Measurements from ENCODE around the gene MMD2.
"Not testable (repeated sequence)": the region's sequence is repeated elsewhere in the genome, so short reads cannot be mapped to it uniquely, and the experiment has no call there.

The MMD2 gene

DNA sequence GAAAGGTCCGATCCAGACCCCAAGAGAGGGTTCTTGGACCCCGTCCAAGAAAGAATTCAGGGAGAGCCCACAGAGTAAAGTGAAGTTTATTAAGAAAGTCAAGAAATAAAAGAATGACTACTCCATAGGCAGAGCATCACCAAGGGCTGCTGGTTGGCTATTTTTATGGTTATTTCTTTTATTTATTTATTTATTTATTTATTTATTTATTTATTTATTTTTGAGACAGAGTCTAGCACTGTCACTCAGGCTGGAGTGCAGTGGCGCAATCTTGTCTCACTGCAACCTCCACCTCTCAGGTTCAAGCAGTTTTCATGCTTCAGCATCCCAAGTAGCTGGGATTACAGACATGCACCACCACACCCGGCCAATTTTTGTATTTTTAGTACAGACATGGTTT, 65.8 kb downstream of the MMD2 start:
- not testable (repeated sequence) for DNase-seq

- DNase-seq, result not testable (repeated sequence)
These were observed 67.5 kb downstream of the MMD2 start for GRCh38 chr7:4891522-4891921.

DNA sequence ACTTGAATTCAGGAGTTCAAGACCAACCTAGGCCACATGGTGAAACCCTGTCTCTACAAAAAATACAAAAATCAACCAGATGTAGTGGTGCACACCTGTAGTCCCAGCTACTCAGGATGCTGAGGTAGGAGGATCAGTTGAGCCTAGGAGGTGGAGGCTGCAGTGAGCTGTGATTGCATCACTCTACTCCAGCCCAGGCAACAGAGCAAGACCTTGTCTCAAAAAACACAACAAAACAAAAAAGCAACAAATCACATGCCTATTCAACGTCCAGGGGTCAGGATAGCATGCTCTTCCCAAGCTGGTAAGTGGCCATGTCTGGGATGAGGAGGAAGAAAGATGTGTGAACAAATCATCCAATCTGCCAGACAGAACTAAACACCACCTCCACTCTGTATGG, 69.3 kb downstream of the MMD2 start:
- no peak for DNase-seq

GRCh38 chr7:4888161-4888560, 70.8 kb downstream of the MMD2 start:
- no peak for DNase-seq

- DNase-seq, result no peak
These were observed 72.3 kb downstream of the MMD2 start for GRCh38 chr7:4886671-4887070.

- DNase-seq, result no peak
These were observed 73.6 kb downstream of the MMD2 start for GRCh38 chr7:4885317-4885807.

DNA sequence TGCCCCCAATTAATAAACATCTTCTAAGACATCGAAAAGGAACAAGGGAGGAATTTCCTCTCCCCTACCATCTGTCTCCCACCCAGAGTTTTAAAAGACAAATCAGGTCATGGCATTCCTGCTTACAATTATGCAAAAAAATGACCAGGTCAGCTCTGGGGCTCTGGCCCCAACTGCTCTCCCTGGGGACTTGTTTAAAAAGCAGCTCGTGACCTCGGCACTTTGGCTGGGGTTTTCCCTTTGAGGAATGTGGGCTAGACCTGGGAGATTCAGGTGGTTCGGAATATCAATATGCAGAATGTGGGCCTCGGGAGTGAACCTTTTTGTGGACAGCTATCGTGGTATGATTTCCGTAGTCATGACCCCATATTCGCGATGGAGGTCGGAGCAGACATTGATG, 74.8 kb downstream of the MMD2 start:
- no peak for DNase-seq

GRCh38 chr7:4883372-4884144, 75.4 kb downstream of the MMD2 start, which contains the start of gene RADIL:
RADIL (minus strand) TSS chr7:4883716; CDS start chr7:4878139, 5,577 bp downstream.
- DNase-seq, result peak; percentile 64

DNA sequence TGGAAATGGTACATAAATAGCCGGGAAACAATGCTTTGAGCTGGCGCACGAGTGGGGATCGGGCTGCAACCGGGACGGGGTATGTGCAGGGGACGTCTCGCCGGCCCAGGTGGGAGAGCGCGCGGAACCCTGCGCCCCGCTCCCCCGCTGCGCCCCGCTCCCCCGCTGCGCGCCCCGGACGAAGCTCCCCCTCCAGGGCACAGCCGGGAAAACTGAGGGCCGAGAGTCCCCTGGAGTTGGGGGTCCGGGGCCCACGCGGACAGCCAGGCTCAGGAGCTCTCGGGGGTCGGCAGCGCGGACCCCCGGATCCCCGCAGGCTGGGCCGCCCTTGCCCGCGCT, 76.0 kb downstream of the MMD2 start:
- DNase-seq, result no peak

DNA sequence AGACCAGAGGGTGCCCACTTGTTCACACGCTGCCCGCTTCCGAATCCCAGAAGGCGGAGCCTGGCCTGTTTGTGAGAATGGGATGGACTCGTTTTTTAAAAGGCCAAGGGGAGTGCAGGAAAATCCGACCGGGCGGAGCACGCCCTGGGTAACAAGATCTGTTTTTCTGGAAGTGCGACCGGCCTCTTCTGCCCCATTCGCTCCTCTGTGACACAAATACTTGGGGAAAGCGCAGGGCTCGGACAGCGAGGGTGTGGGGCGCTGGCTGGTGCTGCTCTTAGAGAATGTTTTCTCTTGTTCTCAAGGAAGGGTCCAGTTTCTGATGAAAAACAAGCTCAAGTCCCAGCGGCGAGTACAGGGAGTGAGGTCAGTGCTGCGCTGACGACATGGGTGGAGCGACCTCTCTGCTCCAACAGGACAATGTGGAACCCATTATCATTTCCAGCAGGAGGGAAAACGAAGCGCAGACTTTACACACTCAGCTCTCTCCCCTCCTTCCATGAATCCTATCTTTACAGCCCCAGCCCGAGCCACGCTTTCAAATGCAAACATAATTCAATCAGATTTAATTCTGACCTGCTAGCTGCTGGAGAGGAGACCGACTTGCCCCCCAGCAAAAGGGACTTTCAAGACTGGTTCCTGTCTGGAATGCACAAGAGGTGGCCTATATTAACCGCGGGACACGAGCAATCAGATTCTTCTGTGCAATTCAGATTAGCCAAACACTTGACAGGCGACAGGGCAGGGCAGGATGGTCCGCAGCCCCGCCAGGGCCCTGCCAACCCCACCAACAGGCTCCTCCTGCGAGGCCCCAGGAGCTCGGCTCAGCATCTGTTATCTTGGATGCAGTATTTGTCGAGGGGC, 76.6 kb downstream of the MMD2 start:
- DNase-seq, result no peak

DNA sequence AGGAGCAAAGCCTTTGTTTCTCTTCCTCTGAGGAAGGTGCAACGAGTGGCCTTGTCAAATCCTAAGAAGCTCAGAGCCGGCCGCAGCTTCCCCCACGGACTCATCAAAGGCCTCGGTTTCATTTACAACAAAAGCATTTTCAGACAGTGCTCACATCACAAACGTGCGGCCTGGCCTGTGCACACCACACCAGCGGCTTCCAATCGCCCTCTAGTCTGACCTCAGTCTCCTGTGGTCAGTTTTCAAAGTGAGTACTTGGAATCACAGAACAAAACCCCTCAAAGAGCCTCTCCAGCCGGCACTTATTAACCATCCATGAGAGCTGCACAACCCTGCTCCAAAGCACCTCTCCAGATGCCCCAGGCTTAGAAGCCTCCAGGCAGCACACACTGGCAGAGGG, 78.8 kb downstream of the MMD2 start:
- DNase-seq, result no peak

GRCh38 chr7:4879396-4880081, 79.4 kb downstream of the MMD2 start:
- no peak for DNase-seq

GRCh38 chr7:4878336-4879335, 80.4 kb downstream of the MMD2 start:
- DNase-seq, result no peak

DNA sequence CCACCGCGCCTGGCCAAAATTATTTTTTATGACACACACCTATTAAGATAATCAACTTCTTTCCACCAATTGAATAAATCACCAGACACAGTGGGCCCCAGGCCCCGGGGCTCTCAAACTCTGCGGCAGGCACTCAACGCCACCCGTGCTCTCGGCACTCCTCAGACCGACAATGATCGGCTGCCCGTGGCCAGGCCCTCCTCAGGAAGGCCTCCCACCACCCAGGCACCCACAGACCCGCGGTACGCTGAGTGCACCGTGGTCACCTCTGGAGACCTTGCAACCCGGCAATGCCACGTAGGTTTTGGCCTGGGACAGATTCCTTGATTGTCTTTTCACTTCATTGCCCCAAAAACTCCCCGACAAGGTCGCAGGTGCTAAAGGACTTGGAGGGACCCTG, 82.4 kb downstream of the MMD2 start:
- DNase-seq, result no peak

GRCh38 chr7:4875391-4875790, 83.6 kb downstream of the MMD2 start:
- DNase-seq, result no peak

- no peak for DNase-seq
These were observed 85.7 kb downstream of the MMD2 start for GRCh38 chr7:4873071-4873944.

DNA sequence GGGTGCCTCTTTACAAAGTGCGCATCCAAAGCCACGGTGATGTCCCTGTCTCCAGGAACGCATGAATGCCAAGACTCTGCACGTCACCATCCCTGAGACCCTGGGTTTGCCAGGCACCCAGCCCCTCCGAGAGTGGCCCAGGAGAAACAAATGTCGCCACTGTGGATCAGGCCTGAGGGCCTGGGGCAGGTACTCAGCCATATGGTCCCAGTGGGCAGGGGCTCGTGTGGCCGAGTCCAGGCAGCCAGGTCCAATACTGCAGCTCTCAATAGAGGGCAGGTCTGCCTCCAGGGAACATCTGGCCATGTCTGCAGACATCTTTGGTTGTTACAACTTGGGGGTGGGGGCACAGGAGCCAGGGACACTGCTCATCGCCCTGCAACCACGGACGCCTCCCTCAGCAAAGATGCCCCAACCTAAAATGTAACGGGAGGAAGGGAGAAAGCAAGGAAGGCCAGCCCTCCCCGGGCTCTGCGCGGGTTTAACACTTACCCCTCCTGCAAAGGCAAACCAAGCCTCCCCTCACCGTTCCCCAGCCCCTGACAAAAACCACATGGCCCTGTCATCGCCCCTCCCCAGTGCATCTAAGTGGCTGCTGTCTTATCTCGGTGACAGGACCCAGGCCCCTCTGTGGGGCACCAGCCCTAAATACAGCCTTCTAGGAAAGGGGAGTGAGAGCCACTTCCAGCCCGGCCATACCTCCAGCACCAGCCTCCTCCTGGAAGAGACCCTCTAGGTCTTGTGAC, 86.9 kb downstream of the MMD2 start:
- no peak for DNase-seq

DNA sequence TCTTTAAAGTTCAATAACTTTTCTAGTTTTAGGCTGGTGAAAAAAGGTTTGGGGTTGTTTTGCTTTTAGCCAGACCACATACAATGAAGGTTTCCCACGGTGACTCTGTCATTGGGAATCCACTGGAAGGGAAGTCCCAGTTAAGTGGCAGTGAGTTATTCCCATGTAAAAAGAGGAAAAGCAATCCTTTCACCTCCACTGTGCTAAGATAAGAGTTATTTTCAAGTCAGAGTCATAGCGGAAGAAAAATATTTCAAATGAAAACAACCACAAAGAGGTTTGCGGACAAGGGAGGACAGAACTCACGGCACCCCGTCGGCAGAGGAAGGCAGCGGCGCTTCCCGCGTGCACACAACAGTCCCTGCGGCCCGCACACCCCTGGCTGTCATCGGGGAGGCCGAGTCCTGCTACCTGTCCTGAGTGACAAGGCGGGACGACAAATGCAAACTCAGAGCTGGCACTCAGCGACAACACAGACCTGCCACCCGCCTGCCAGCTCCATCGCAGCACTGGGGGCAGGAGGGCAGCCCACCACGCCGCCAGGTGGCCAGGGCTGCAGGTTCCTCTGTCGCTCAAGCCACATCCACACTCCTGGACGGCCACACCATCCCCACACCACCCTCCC, 87.8 kb downstream of the MMD2 start:
- DNase-seq, result no peak

- DNase-seq, result no peak
These were observed 90.5 kb downstream of the MMD2 start for GRCh38 chr7:4868493-4868892.
